OCI-LY7 (cell line): ENCODE results near the gene DCHS1. TPM values are rescaled to one million over a fixed set of nuclear protein-coding genes. Genes with fewer than 3 reads are reported as not detected.

ENCODE experiments used
- BruUV-seq: library from RNA; stranded (reverse); fragments of 400-500 nt; replicated peaks from 2 replicates; lab custom pipeline; 2021; lab: Mats Ljungman, UMichigan
- CTCF ChIA-PET: fragments of 300-600 bp; sonication (Branson Sonifier 250); formaldehyde crosslinking; loops from one replicate; lab custom pipeline; 2022; ENCODE audit warnings: antibody characterized with exemption; ENCODE audit not compliant: unreplicated experiment; lab: Charles Lee
- POLR2A ChIA-PET: fragments of 300-600 bp; sonication (Branson Sonifier 250); formaldehyde crosslinking; loops from one replicate; lab custom pipeline; 2022; ENCODE audit warnings: antibody characterized with exemption; lab: Charles Lee
- DNase-seq: peaks from one replicate; pipeline ENCODE4 v3.0.0-alpha.2; 2015; ENCODE audit warnings: low spot score
- H2AFZ ChIP-seq: fragments of 200-600 bp; sonication (generic), shearing (Covaris generic); 2 replicates; pipeline ENCODE4 v1.6.1; 2014; ENCODE audit warnings: mild to moderate bottlenecking, antibody characterized with exemption, low read length, moderate library complexity
- H3K27ac ChIP-seq: fragments of 200-600 bp; sonication (generic); 2 replicates; pipeline ENCODE4 v1.5.1; 2014; ENCODE audit warnings: mixed run types, low read depth, mild to moderate bottlenecking, moderate library complexity, low read length, inconsistent platforms; ENCODE audit not compliant: poor library complexity, severe bottlenecking
- H3K36me3 ChIP-seq: fragments of 200-600 bp; sonication (generic); 2 replicates; pipeline ENCODE4 v1.6.1; 2014; ENCODE audit warnings: mild to moderate bottlenecking, antibody characterized with exemption, low read length, moderate library complexity, mixed read lengths; ENCODE audit not compliant: insufficient read depth
- H3K4me1 ChIP-seq: fragments of 200-600 bp; sonication (generic); 2 replicates; pipeline ENCODE4 v1.5.1; 2014; ENCODE audit warnings: mild to moderate bottlenecking, low read length; ENCODE audit not compliant: insufficient read depth, poor library complexity, severe bottlenecking
- H3K4me2 ChIP-seq: fragments of 200-600 bp; sonication (generic); 2 replicates; pipeline ENCODE4 v1.6.1; 2014; ENCODE audit warnings: mild to moderate bottlenecking, low read length
- H3K4me3 ChIP-seq: fragments of 200-600 bp; sonication (generic); 2 replicates; pipeline ENCODE4 v1.5.1; 2014; ENCODE audit warnings: mild to moderate bottlenecking, low read depth, low read length; ENCODE audit not compliant: poor library complexity, severe bottlenecking
- H3K79me2 ChIP-seq: fragments of 200-600 bp; sonication (generic); 2 replicates; pipeline ENCODE4 v1.6.1; 2016; ENCODE audit warnings: low read depth, mild to moderate bottlenecking, low read length, moderate library complexity, mixed read lengths; ENCODE audit not compliant: insufficient read depth
- H3K9me2 ChIP-seq: fragments of 200-600 bp; sonication (generic); 2 replicates; pipeline ENCODE4 v1.6.1; 2016; ENCODE audit warnings: mild to moderate bottlenecking, low read length, mixed read lengths; ENCODE audit not compliant: insufficient read depth
- H3K9me3 ChIP-seq: fragments of 200-600 bp; sonication (generic); 2 replicates; pipeline ENCODE4 v1.6.1; 2014; ENCODE audit warnings: mild to moderate bottlenecking, mixed run types, low read length, mixed read lengths
- H4K20me1 ChIP-seq: fragments of 200-600 bp; sonication (generic); 2 replicates; pipeline ENCODE4 v1.6.1; 2014; ENCODE audit warnings: mild to moderate bottlenecking, antibody characterized with exemption, low read length, moderate library complexity, mixed read lengths; ENCODE audit not compliant: insufficient read depth
- EZH2phosphoT487 ChIP-seq: fragments of 200-600 bp; sonication (generic); IDR thresholded peaks from 2 replicates; pipeline ENCODE4 v1.6.1; 2018; ENCODE audit warnings: low read depth, borderline replicate concordance, mild to moderate bottlenecking, mixed run types, antibody characterized with exemption, low read length, moderate library complexity, mixed read lengths
- intact Hi-C: fragments of 100-400 bp; cut with micrococcal nuclease; formaldehyde crosslinking; loops from one replicate; pipeline ENCODE4 v1.10.0; 2022; ENCODE audit not compliant: unreplicated experiment
- total RNA-seq, 2 experiments: library from RNA; depleted of rRNA in 1 of 2; stranded (reverse); fragments of >200 nt in 1 of 2; shearing (Covaris generic) in 1 of 2; gene quantifications; 2 replicates each; pipeline ENCODE4 v1.2.3, GENCODE V29; 2014 to 2022
- TF ChIP-seq, protein P1 (sequence below): fragments of 200-600 bp; sonication (generic); conservative IDR thresholded peaks from 2 replicates; pipeline ENCODE4 v1.5.1; 2014; ENCODE audit warnings: mild to moderate bottlenecking, antibody characterized with exemption, low read length, moderate library complexity, mixed read lengths

Gene DCHS1
- total RNA-seq, 2 experiments from 2014 or later: 0.67 to 1.1 TPM

DNA sequence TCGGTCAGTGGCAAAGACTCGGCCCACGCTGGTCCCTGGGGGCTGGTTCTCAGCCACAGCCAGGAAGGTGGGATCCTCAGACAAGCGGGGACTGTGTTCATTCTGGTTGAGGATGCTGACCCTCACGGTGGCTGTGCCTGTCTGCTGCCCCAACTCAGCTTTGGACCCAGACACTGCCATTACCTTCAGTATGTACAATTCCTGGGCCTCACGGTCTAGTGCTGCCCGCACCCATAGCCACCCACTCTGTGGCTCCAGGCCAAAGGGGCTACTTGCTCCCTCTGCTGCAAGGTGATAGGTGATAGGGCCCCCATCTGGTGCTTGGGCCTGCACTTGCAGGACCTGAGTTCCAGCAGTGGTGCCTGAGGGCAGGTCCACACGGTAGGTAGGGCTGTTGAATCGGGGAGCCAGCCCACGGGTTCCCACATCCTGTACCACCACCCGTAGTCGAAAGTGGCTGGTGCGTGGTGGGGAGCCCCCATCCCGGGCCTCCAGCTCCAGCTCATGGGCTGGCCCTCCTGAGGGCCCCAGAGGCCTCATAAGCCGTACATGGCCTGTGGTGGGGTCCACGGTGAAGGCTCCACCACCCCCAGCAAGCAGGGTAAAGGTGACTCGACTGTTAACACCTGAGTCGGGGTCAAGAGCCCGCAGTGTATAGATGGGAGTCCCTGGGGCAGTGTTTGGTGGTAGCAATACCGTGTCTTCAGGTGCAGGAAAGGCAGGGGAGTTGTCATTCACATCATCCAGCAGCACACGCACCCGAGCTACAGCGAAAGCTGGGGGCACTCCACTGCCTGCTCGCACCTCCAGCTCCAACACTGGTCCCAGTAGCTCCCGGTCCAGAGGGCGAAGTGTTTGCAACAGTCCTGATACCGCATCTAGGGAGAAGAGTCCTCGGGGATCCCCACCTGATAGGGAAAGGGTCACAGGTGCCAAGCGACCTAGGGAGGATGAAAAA, 23.2 kb downstream of the DCHS1 start:
- Histone ChIP-seq H3K36me3 (no peaks in the 10 kb centered on the region), H3K4me3 (no peak overlapping the region), H3K27ac (no peak overlapping the region), H4K20me1 (no peaks in the 10 kb centered on the region), H3K4me2 (no peak overlapping the region), H3K9me2 (no peaks in the 10 kb centered on the region), H3K9me3 (no peaks in the 10 kb centered on the region), H3K79me2 (no peaks in the 10 kb centered on the region), H3K4me1 (no peaks in the 10 kb centered on the region), H2AFZ (no peak overlapping the region)
- TF ChIP-seq EZH2phosphoT487: no peak
- TF ChIP-seq, protein P1, sequence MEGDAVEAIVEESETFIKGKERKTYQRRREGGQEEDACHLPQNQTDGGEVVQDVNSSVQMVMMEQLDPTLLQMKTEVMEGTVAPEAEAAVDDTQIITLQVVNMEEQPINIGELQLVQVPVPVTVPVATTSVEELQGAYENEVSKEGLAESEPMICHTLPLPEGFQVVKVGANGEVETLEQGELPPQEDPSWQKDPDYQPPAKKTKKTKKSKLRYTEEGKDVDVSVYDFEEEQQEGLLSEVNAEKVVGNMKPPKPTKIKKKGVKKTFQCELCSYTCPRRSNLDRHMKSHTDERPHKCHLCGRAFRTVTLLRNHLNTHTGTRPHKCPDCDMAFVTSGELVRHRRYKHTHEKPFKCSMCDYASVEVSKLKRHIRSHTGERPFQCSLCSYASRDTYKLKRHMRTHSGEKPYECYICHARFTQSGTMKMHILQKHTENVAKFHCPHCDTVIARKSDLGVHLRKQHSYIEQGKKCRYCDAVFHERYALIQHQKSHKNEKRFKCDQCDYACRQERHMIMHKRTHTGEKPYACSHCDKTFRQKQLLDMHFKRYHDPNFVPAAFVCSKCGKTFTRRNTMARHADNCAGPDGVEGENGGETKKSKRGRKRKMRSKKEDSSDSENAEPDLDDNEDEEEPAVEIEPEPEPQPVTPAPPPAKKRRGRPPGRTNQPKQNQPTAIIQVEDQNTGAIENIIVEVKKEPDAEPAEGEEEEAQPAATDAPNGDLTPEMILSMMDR: no peak
- CTCF ChIA-PET: no interaction called here
- DNase-seq: no peak
- intact Hi-C loops: no loop called here
- BruUV-seq: no TSS peak
- POLR2A ChIA-PET: no interaction called here

- BruUV-seq: no TSS peak
These were observed 24.2 kb downstream of the DCHS1 start for GRCh38 chr11:6631361-6631890.

More at GRCh38 chr11:6631361-6631890, 24.2 kb downstream of the DCHS1 start:
- H4K20me1 ChIP-seq: no peaks in the 10 kb centered on the region
- H3K27ac ChIP-seq: no peak overlapping the region
- H3K4me1 ChIP-seq: no peaks in the 10 kb centered on the region
- H3K36me3 ChIP-seq: no peaks in the 10 kb centered on the region
- no peak overlapping the region for H3K4me2 ChIP-seq
- POLR2A ChIA-PET: interaction anchor here (0.5 kb wide), 1 partner anchor 256 kb away, joined by 4 read pairs; no protein-coding TSS in a partner anchor
- TF ChIP-seq EZH2phosphoT487: no peak
- TF ChIP-seq, protein P1: no peak
- no peaks in the 10 kb centered on the region for H3K9me3 ChIP-seq
- no peak for DNase-seq
- H2AFZ ChIP-seq: no peak overlapping the region
- intact Hi-C loops: no loop called here
- no peaks in the 10 kb centered on the region for H3K9me2 ChIP-seq
- no peak overlapping the region for H3K4me3 ChIP-seq
- CTCF ChIA-PET: no interaction called here
- no peaks in the 10 kb centered on the region for H3K79me2 ChIP-seq
